SU-DHL-6 (cell line): ENCODE data around the gene EPHB3.

Source experiments
- H2AFZ ChIP-seq: fragments of 200-600 bp; sonication (generic); 2 replicates; pipeline ENCODE4 v1.6.1; 2014; ENCODE audit warnings: low read depth, mild to moderate bottlenecking, moderate library complexity, mixed read lengths, antibody characterized with exemption, low read length; ENCODE audit not compliant: severe bottlenecking
- H3F3A ChIP-seq: fragments of 200-600 bp; shearing (Covaris generic); 2 replicates; pipeline ENCODE4 v1.6.0; 2016; ENCODE audit warnings: antibody characterized with exemption, mild to moderate bottlenecking; ENCODE audit not compliant: insufficient read depth
- H3K27ac ChIP-seq: fragments of 200-600 bp; sonication (generic); 2 replicates; pipeline ENCODE4 v1.5.1; 2016; ENCODE audit warnings: low read depth, mild to moderate bottlenecking, low read length, moderate library complexity, mixed read lengths
- H3K27me3 ChIP-seq: fragments of 200-600 bp; sonication (generic), shearing (Covaris generic); 2 replicates; pipeline ENCODE4 v1.6.0; 2014; ENCODE audit warnings: mild to moderate bottlenecking, low read length
- H3K36me3 ChIP-seq: fragments of 200-600 bp; sonication (generic); 2 replicates; pipeline ENCODE4 v1.6.1; 2014; ENCODE audit warnings: mild to moderate bottlenecking, low read length, mixed read lengths
- H3K4me2 ChIP-seq: fragments of 300-600, 200-600 bp; shearing (Covaris generic), sonication (generic); 2 replicates; pipeline ENCODE4 v1.6.0; 2014; ENCODE audit warnings: low read length, low read depth, mild to moderate bottlenecking; ENCODE audit not compliant: poor library complexity, severe bottlenecking
- H3K4me3 ChIP-seq: fragments of 200-600 bp; sonication (generic); 2 replicates; pipeline ENCODE4 v1.5.1; 2014; ENCODE audit warnings: antibody characterized with exemption, low read length, mild to moderate bottlenecking, mixed read lengths; ENCODE audit not compliant: insufficient read depth, poor library complexity, severe bottlenecking
- H3K79me2 ChIP-seq: fragments of 200-600 bp; sonication (generic); 2 replicates; pipeline ENCODE4 v1.6.1; 2014; ENCODE audit warnings: mild to moderate bottlenecking, low read length, moderate library complexity; ENCODE audit not compliant: insufficient read depth
- H3K9ac ChIP-seq: fragments of 200-600 bp; sonication (generic); 2 replicates; pipeline ENCODE4 v1.7.0; 2014; ENCODE audit warnings: mild to moderate bottlenecking, low read length
- H3K9me2 ChIP-seq: fragments of 200-600 bp; sonication (generic); replicated peaks from 2 replicates; pipeline ENCODE4 v1.6.1; 2014; ENCODE audit warnings: low read length; ENCODE audit not compliant: insufficient read depth
- H3K9me3 ChIP-seq: fragments of 200-600 bp; sonication (generic); 2 replicates; pipeline ENCODE4 v1.6.1; 2014; ENCODE audit warnings: low read length, mixed read lengths; ENCODE audit not compliant: insufficient read depth
- H4K20me1 ChIP-seq: fragments of 200-600 bp; sonication (generic); 2 replicates; pipeline ENCODE4 v1.6.1; 2014; ENCODE audit warnings: low read depth, mild to moderate bottlenecking, antibody characterized with exemption, low read length, moderate library complexity, mixed read lengths
- EZH2phosphoT487 ChIP-seq: fragments of 200-600 bp; sonication (generic), shearing (Covaris generic); conservative IDR thresholded peaks from 2 replicates; pipeline ENCODE4 v1.6.1; 2018; ENCODE audit warnings: mild to moderate bottlenecking, antibody characterized with exemption, low read length, moderate library complexity, mixed read lengths
- TF ChIP-seq, protein P1 (sequence below): fragments of 200-600 bp; sonication (generic); IDR thresholded peaks from one replicate; pipeline ENCODE4 v1.5.1; 2017; ENCODE audit warnings: antibody characterized with exemption, mild to moderate bottlenecking, low read length, moderate library complexity; ENCODE audit not compliant: insufficient read depth, poor library complexity, severe bottlenecking

Gene EPHB3

DNA sequence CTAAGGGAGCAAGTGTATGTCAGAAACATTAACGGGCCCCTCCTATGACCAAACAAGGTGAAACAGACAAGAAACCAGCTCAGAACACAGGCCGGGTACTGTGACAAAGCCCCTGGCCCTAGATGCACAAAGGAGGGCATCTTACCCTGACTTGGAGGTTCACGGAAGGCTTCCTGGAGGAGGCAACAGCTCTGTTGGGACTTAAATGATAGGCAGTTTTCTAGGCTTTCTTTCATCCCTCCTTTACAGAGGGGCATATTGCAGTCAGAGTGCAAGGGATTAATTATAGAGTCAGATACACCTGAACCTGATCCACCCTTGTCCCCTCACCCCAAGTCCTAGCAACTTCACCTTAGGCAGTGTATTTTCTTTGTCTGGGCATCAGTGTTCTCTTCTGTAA lies 8.4 kb downstream of the EPHB3 start:
- Histone ChIP-seq H3K9ac (no peak overlapping the region), H4K20me1 (no peaks in the 10 kb centered on the region), H3K4me3 (no peak overlapping the region), H3F3A (no peaks in the 10 kb centered on the region), H3K9me3 (no peaks in the 10 kb centered on the region), H3K4me2 (no peak overlapping the region), H3K27me3 (no peaks in the 10 kb centered on the region), H3K36me3 (no peaks in the 10 kb centered on the region), H3K9me2 (no peaks in the 10 kb centered on the region), H2AFZ (no peak overlapping the region), H3K79me2 (no peaks in the 10 kb centered on the region), H3K27ac (no peak overlapping the region)
- no peak for TF ChIP-seq EZH2phosphoT487
- TF ChIP-seq, protein P1, sequence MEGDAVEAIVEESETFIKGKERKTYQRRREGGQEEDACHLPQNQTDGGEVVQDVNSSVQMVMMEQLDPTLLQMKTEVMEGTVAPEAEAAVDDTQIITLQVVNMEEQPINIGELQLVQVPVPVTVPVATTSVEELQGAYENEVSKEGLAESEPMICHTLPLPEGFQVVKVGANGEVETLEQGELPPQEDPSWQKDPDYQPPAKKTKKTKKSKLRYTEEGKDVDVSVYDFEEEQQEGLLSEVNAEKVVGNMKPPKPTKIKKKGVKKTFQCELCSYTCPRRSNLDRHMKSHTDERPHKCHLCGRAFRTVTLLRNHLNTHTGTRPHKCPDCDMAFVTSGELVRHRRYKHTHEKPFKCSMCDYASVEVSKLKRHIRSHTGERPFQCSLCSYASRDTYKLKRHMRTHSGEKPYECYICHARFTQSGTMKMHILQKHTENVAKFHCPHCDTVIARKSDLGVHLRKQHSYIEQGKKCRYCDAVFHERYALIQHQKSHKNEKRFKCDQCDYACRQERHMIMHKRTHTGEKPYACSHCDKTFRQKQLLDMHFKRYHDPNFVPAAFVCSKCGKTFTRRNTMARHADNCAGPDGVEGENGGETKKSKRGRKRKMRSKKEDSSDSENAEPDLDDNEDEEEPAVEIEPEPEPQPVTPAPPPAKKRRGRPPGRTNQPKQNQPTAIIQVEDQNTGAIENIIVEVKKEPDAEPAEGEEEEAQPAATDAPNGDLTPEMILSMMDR, result no peak

DNA sequence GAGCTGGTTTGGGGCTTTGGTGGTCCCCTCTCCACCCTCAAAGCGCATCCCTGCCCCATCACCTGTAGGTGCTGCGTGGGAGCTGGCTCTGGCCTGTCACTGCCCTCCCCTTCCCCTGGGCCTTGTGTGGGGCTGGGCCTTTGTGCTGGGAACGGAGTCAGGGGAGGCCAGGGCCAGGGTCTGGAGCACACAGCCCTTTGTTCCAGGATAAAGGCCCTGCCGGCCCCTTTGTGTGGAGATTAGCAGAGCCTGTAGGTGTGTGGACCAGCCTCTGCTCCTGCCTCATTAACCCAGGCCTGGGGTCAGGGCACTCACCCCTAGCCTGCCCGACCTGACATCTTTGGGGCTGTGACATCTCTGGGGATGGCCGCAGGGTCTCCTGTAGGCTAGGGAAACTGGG lies 8.9 kb downstream of the EPHB3 start:
- no peaks in the 10 kb centered on the region for H4K20me1 ChIP-seq
- no peaks in the 10 kb centered on the region for H3F3A ChIP-seq
- no peak overlapping the region for H3K4me2 ChIP-seq
- no peak overlapping the region for H3K9ac ChIP-seq
- H3K27me3 ChIP-seq, result no peaks in the 10 kb centered on the region
- no peaks in the 10 kb centered on the region for H3K9me3 ChIP-seq
- no peaks in the 10 kb centered on the region for H3K36me3 ChIP-seq
- H3K27ac ChIP-seq, result no peak overlapping the region
- no peaks in the 10 kb centered on the region for H3K79me2 ChIP-seq
- H2AFZ ChIP-seq, result no peak overlapping the region
- no peak for TF ChIP-seq EZH2phosphoT487
- TF ChIP-seq, protein P1, result no peak
- H3K4me3 ChIP-seq, result no peak overlapping the region
- no peaks in the 10 kb centered on the region for H3K9me2 ChIP-seq

DNA sequence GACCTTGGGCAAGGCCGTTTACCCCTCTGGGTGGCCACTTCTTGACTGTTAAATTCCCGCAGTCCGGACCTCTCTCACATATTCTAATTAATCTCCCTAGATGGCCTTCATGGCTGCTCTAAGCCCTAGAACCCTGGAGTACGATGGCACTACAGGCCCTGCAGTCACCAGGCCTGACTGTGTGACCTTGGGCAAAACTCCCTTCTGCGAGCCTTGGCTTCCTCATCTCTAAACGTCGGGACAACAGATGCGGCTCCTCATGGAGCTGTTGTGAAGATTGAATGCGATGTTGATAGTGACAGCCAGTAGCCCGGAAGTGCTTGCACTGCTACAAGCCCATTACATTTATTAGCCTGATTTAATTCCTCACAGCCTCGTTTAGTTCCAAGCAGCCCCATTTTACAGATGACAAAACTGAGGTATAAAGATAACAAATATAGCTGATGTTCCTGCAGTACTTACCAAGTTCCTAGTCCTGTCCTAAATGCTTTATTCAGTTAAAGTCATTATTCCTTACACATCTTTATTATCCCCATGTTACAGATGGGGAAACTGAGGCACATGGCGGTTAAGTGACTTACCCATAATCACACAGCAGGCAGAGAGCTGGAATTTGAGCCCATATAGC lies 10.3 kb downstream of the EPHB3 start:
- no peak overlapping the region for H3K4me3 ChIP-seq
- H3K27ac ChIP-seq, result no peak overlapping the region
- H2AFZ ChIP-seq, result no peak overlapping the region
- H4K20me1 ChIP-seq, result no peaks in the 10 kb centered on the region
- H3K27me3 ChIP-seq, result no peaks in the 10 kb centered on the region
- H3K9me3 ChIP-seq, result no peaks in the 10 kb centered on the region
- no peaks in the 10 kb centered on the region for H3K9me2 ChIP-seq
- H3K4me2 ChIP-seq, result no peak overlapping the region
- no peaks in the 10 kb centered on the region for H3K79me2 ChIP-seq
- H3K36me3 ChIP-seq, result no peaks in the 10 kb centered on the region
- no peaks in the 10 kb centered on the region for H3F3A ChIP-seq
- no peak overlapping the region for H3K9ac ChIP-seq
- TF ChIP-seq EZH2phosphoT487, result no peak
- TF ChIP-seq, protein P1, result no peak
